Mucosa of gallbladder (tissue), 1 donor: Measurements from ENCODE around the gene FAM217A. TPM values are rescaled to one million over a fixed set of nuclear protein-coding genes. Genes with fewer than 3 reads are reported as not detected.
"Not testable (repeated sequence)": the region's sequence is repeated elsewhere in the genome, so short reads cannot be mapped to it uniquely, and the experiment has no call there.

Experiments used
- DNase-seq: peaks from one replicate; pipeline ENCODE4 v3.0.0-alpha.2; 2020; ENCODE audit warnings: low spot score
- total RNA-seq: library from RNA; stranded (reverse); gene quantifications from one replicate; pipeline ENCODE4 v1.2.1, GENCODE V29; 2021
- donor health status: DM: no; HTN: no; CAD: no.

FAM217A gene
- 0.09 TPM for total RNA-seq

DNA sequence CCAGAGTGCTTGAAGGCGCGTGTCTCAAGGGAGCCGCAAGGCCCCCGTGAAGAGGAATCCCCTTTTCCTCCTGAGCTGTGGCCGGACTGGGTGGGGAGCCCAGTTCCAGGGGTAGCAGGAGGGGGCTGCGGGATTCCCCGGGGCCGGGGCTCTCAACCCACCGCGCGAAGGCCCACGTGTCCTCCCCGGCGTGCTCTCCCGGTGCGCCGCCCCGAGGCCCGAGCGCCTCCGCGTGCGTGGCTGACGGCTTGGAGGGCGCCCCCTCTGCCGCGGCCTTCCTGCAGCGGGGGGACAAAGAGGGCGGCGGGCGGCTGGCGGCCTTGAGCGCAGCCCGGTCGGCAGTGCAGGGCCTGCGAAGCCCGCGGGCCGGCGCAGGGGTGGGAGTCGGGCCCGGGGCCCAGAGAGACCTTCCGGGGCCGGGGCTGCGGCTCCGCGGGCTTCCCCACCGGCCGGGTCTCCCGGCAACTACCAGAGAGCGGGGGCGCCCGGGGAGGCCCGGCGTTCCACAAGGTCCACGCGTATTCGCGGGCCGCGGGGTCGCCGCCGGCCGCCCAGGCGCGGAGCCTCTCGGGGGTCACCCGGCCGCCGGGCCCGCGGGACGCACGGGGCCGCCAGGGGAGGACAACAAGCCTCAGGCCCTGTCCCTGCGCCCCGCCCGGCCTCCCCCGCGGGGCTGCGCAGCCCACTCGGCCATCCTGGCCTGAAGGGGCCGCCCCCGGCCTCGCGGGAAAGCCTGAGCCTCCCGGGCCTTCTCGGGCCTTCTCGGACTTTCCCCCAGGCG lies at the start of gene FAM217A:
Gene FAM217A (minus strand): TSS at position 447 of the 781 bp plus-strand sequence. CDS start 1,723 bp downstream, outside the sequence.
- no peak for DNase-seq

DNA sequence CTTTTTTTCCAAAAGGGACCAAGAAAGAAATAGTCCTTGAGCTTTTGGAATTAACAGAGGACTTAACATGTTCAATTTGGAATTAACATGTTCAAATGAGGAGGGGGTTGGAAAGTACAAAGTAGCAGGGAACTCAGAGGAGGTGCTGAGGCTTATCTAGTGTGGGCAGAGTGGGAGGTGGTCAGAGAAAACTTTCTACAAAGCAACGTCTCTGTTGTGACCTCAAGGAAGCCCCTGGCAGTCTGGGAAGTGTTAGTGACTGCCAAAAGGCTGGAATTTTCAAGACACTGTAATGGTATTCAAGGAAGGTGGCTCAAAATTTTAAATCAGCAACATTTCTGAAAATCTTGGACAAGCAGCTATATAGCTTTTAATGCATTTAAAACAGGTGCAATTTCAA lies 49.1 kb upstream of the FAM217A start:
- DNase-seq = no peak

GRCh38 chr6:4125933-4126864 lies 47.3 kb upstream of the FAM217A start:
- no peak for DNase-seq

- DNase-seq = no peak
Observed at GRCh38 chr6:4125500-4125899, 46.6 kb upstream of the FAM217A start.

DNA sequence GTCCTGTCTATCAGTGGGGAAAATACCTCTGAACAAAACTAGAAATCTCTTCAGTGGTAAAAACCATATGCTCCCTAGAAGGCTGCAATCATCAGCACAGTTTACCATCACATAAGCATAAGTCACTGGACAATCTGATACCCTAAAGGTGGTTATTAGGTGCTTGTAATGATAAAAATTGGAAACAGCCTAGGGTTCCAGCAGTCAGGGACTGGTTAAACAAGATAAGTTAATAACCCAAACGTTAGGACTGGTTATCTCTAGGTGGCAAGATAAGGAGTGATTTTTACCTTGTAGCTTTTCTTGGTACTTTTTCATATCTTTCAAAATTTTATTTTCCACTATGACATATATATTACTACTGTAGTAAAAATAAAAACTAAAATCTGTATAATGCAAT lies 45.4 kb upstream of the FAM217A start:
- DNase-seq = no peak

- no peak for DNase-seq
Observed at GRCh38 chr6:4115741-4116140, 36.8 kb upstream of the FAM217A start.

DNA sequence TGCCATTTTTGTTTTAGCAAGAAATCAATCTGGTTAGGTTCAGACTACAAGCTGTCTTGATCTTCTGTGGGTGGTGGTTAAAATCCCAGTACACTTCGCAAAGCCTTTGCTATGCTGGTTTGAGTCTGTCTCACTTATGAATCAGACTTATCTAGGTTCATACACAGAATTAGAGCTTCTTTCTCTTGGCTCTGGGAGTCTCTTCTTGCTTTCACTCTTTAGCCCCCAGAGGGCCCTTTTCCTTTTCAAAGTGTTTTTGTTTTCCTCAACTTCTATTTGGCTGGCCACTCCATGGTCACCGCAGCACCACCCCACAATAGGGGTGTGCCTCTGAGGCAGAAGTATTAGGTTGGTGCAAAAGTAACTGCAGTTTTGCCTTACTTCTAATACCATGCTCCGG lies 35.2 kb upstream of the FAM217A start:
- no peak for DNase-seq

DNA sequence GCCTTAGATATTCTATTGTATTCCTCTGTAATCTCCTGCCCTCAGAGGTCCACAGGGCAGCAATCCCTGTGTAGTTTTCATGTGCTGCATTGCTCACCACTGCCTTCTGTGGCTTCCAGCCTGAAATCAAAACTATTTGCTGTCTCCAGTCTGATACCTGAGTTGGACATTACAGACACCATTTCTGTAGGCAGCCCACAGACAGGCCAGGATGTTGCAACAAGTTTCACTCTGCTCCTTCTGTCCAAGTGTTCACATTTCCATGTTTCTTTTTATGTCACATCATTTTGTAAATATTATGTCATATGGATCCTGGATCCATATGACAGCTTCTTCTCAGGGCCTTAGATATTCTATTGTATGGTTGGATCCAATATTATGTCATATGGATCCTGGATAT lies 34.7 kb upstream of the FAM217A start:
- no peak for DNase-seq

GRCh38 chr6:4112366-4112765 lies 33.4 kb upstream of the FAM217A start:
- DNase-seq = no peak

GRCh38 chr6:4109363-4109815 lies 30.5 kb upstream of the FAM217A start:
- DNase-seq = not testable (repeated sequence)

DNA sequence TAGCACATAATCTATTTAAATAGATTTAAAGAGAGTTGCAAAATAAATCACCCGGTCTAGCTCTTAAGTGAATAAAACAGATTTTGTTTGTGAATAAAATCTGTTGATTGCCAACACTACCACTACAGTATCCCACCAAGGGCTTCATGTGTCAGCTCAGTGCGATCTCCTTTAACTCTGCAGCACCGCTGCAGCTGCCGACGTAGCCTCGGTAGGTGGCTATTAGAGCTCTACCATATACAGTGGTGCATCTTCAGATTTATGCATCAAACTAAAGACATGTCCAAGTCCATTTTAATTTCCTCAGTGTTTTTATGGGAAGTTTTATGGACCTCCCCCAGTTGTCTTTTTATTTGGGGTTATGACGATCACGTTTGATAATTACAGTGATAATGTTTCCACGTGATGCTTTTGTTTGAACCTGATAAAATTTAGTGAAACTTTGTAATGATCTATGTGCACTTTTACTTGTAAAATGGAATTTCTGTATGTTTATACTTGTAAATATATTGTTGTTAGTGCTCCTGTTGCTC lies 29.7 kb upstream of the FAM217A start:
- no peak for DNase-seq

GRCh38 chr6:4107873-4108272 lies 28.9 kb upstream of the FAM217A start:
- no peak for DNase-seq

DNA sequence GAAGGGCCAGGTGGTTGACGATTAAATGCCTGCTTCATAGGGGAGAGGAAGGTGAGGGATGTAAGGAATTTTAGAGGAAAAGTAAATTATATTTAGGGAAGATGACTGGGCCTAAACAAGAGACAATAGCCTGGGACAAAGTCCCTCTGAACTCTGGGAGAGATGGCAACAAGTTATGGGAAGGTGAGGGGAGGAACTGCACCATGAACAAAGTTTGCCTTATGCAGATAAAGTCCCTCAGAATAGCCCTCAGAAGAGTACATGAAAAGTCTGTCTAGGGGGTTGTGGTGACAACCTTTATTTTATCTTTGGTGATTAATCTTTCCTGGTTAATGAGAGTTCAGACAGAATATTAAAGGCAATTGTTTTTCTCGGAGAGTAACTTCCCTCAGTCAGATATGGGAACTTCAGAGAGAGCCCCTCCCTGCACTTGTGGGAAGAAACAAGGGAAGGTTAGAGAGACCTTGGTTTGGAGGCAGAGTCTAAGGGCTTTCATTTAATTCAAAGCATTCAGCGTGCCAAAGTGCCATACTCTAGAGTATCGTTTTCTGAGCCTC lies 27.1 kb upstream of the FAM217A start:
- DNase-seq = no peak

GRCh38 chr6:4103929-4104328 lies 25.0 kb upstream of the FAM217A start:
- DNase-seq = no peak

GRCh38 chr6:4102687-4103244 lies 23.8 kb upstream of the FAM217A start:
- no peak for DNase-seq

- DNase-seq = no peak
Observed at GRCh38 chr6:4101298-4101697, 22.4 kb upstream of the FAM217A start.

- DNase-seq = no peak
Observed at GRCh38 chr6:4100655-4101054, 21.7 kb upstream of the FAM217A start.

GRCh38 chr6:4093288-4093687 lies 14.4 kb upstream of the FAM217A start:
- DNase-seq = no peak

DNA sequence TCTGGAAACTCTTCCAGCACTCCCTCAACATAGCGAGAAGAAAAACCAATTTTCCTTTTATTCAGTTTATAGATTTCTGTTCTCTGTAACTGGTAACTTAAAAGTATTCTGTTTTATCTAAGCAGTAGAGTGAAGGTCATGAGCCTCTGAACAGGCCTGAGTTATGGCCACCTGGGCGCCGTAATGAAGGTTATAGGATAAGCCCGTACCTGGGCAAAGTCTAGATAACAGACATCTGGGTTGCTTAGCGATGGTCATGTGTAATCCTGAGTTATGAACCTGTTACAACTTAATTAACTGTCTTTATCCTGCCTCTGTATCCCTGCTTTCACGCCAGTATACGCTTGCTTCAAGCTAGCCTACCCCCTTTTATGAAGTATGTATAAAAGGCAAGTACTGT lies 13.0 kb upstream of the FAM217A start:
- DNase-seq = peak; percentile 43

GRCh38 chr6:4090043-4090442 lies 11.1 kb upstream of the FAM217A start:
- not testable (repeated sequence) for DNase-seq

- peak; percentile 21 for DNase-seq
Observed at GRCh38 chr6:4088704-4089103, 9.8 kb upstream of the FAM217A start.

DNA sequence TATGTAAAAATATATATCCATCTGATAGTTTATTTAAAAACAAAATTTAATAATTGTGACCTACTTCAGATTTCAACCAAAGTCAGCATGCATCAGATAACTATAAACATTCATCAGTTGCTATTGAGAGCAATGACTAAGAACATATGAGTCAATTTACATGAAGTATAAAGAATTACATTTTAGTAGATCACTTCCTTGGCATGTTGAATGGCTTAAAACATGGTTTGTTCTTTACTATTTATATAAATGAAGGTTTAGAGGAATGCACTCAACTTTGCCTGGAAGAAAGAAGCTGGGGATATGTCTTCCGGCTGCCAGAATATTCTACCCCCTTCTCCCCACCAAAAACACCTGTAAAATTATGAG lies 6.4 kb upstream of the FAM217A start:
- no peak for DNase-seq
